Activated naive CD8-positive, alpha-beta T cell (primary cell): Measurements from ENCODE around the gene GABRR3.
"Not testable (repeated sequence)": the region's sequence is repeated elsewhere in the genome, so short reads cannot be mapped to it uniquely, and the experiment has no call there.

Source experiments
- H3K27ac Mint-ChIP-seq: one replicate; pipeline ENCODE4 v1.8.0; 2021; ENCODE audit warnings: mixed read lengths
- H3K27me3 Mint-ChIP-seq: one replicate; pipeline ENCODE4 v1.8.0; 2021; ENCODE audit warnings: mixed read lengths
- H3K36me3 Mint-ChIP-seq: one replicate; pipeline ENCODE4 v1.8.0; 2021; ENCODE audit warnings: mixed read lengths
- H3K4me1 Mint-ChIP-seq: one replicate; pipeline ENCODE4 v1.8.0; 2021; ENCODE audit warnings: low read depth, mixed read lengths
- H3K4me3 Mint-ChIP-seq: one replicate; pipeline ENCODE4 v1.8.0; 2021; ENCODE audit warnings: mild to moderate bottlenecking, mixed read lengths
- H3K9me3 Mint-ChIP-seq: one replicate; pipeline ENCODE4 v1.8.0; 2021; ENCODE audit warnings: low read depth, mixed read lengths

The GABRR3 gene

GRCh38 chr3:98032265-98032664 is 2.9 kb downstream of the GABRR3 start:
- Mint-ChIP-seq H3K36me3 (no peaks in the 10 kb centered on the region), H3K27me3 (peaks cover 4% of the 10 kb centered on the region), H3K9me3 (no peaks in the 10 kb centered on the region), H3K4me1 (peaks cover 14% of the 10 kb centered on the region), H3K27ac (no peak overlapping the region), H3K4me3 (no peak overlapping the region)

- peaks cover 3% of the 10 kb centered on the region for H3K27me3 Mint-ChIP-seq
- H3K9me3 Mint-ChIP-seq, result no peaks in the 10 kb centered on the region
- no peaks in the 10 kb centered on the region for H3K36me3 Mint-ChIP-seq
- peaks cover 14% of the 10 kb centered on the region for H3K4me1 Mint-ChIP-seq
- H3K4me3 Mint-ChIP-seq, result peak overlapping the region; percentile 36
- peak overlapping the region; percentile 69 for H3K27ac Mint-ChIP-seq
These were observed 6.0 kb downstream of the GABRR3 start for GRCh38 chr3:98029083-98029482.

- no peak overlapping the region for H3K4me3 Mint-ChIP-seq
- H3K27ac Mint-ChIP-seq, result no peak overlapping the region
- no peaks in the 10 kb centered on the region for H3K9me3 Mint-ChIP-seq
- H3K36me3 Mint-ChIP-seq, result no peaks in the 10 kb centered on the region
- peaks cover 6% of the 10 kb centered on the region for H3K27me3 Mint-ChIP-seq
- H3K4me1 Mint-ChIP-seq, result peaks cover 16% of the 10 kb centered on the region
These were observed 8.0 kb downstream of the GABRR3 start for GRCh38 chr3:98027085-98027446.

- H3K27me3 Mint-ChIP-seq, result peaks cover 6% of the 10 kb centered on the region
- no peak overlapping the region for H3K4me3 Mint-ChIP-seq
- H3K36me3 Mint-ChIP-seq, result no peaks in the 10 kb centered on the region
- H3K27ac Mint-ChIP-seq, result no peak overlapping the region
- H3K9me3 Mint-ChIP-seq, result no peaks in the 10 kb centered on the region
- H3K4me1 Mint-ChIP-seq, result peaks cover 16% of the 10 kb centered on the region
These were observed 8.6 kb downstream of the GABRR3 start for GRCh38 chr3:98026425-98027084.

- Mint-ChIP-seq H3K27ac (no peak overlapping the region), H3K9me3 (no peaks in the 10 kb centered on the region), H3K36me3 (no peaks in the 10 kb centered on the region), H3K27me3 (peaks cover 6% of the 10 kb centered on the region), H3K4me1 (peaks cover 16% of the 10 kb centered on the region), H3K4me3 (no peak overlapping the region)
These were observed 9.6 kb downstream of the GABRR3 start for GRCh38 chr3:98025392-98025945.

GRCh38 chr3:98022978-98023820 is 11.9 kb downstream of the GABRR3 start:
- H3K27ac Mint-ChIP-seq, result no peak overlapping the region
- peaks cover 2% of the 10 kb centered on the region for H3K4me1 Mint-ChIP-seq
- H3K27me3 Mint-ChIP-seq, result peaks cover 6% of the 10 kb centered on the region
- no peaks in the 10 kb centered on the region for H3K36me3 Mint-ChIP-seq
- no peaks in the 10 kb centered on the region for H3K9me3 Mint-ChIP-seq
- no peak overlapping the region for H3K4me3 Mint-ChIP-seq

- Mint-ChIP-seq H3K4me1 (peaks cover 2% of the 10 kb centered on the region), H3K27ac (no peak overlapping the region), H3K36me3 (no peaks in the 10 kb centered on the region), H3K27me3 (peaks cover 6% of the 10 kb centered on the region), H3K9me3 (no peaks in the 10 kb centered on the region), H3K4me3 (no peak overlapping the region)
These were observed 13.1 kb downstream of the GABRR3 start for GRCh38 chr3:98021830-98022560.

GRCh38 chr3:98020412-98020811 is 14.7 kb downstream of the GABRR3 start:
- peaks cover 6% of the 10 kb centered on the region for H3K27me3 Mint-ChIP-seq
- peaks cover 2% of the 10 kb centered on the region for H3K4me1 Mint-ChIP-seq
- H3K4me3 Mint-ChIP-seq, result no peak overlapping the region
- no peaks in the 10 kb centered on the region for H3K36me3 Mint-ChIP-seq
- no peak overlapping the region for H3K27ac Mint-ChIP-seq
- H3K9me3 Mint-ChIP-seq, result no peaks in the 10 kb centered on the region

- Mint-ChIP-seq H3K9me3 (no peaks in the 10 kb centered on the region), H3K27me3 (peaks cover 7% of the 10 kb centered on the region), H3K4me3 (no peak overlapping the region), H3K4me1 (peaks cover 2% of the 10 kb centered on the region), H3K27ac (no peak overlapping the region), H3K36me3 (no peaks in the 10 kb centered on the region)
These were observed 16.8 kb downstream of the GABRR3 start for GRCh38 chr3:98018301-98018700.

GRCh38 chr3:98014268-98014585 is 20.9 kb downstream of the GABRR3 start:
- H3K9me3 Mint-ChIP-seq, result no peaks in the 10 kb centered on the region
- peaks cover 2% of the 10 kb centered on the region for H3K27me3 Mint-ChIP-seq
- no peak overlapping the region for H3K4me3 Mint-ChIP-seq
- H3K4me1 Mint-ChIP-seq, result no peaks in the 10 kb centered on the region
- no peaks in the 10 kb centered on the region for H3K36me3 Mint-ChIP-seq
- H3K27ac Mint-ChIP-seq, result no peak overlapping the region

- Mint-ChIP-seq H3K4me1 (no peaks in the 10 kb centered on the region), H3K4me3 (no peak overlapping the region), H3K9me3 (no peaks in the 10 kb centered on the region), H3K36me3 (no peaks in the 10 kb centered on the region), H3K27ac (no peak overlapping the region), H3K27me3 (peaks cover 2% of the 10 kb centered on the region)
These were observed 21.5 kb downstream of the GABRR3 start for GRCh38 chr3:98013411-98014267.

- Mint-ChIP-seq H3K4me1 (no peaks in the 10 kb centered on the region), H3K27me3 (peaks cover 2% of the 10 kb centered on the region)
These were observed 22.1 kb downstream of the GABRR3 start for GRCh38 chr3:98012979-98013378.

GRCh38 chr3:98010883-98011449 is 24.1 kb downstream of the GABRR3 start:
- H3K9me3 Mint-ChIP-seq, H3K27me3 Mint-ChIP-seq, H3K4me1 Mint-ChIP-seq, H3K4me3 Mint-ChIP-seq, H3K27ac Mint-ChIP-seq, H3K36me3 Mint-ChIP-seq: not testable (repeated sequence)

More at GRCh38 chr3:98012979-98013378, 22.1 kb downstream of the GABRR3 start:
- H3K9me3 Mint-ChIP-seq, result no peaks in the 10 kb centered on the region
- no peak overlapping the region for H3K27ac Mint-ChIP-seq
- no peaks in the 10 kb centered on the region for H3K36me3 Mint-ChIP-seq
- no peak overlapping the region for H3K4me3 Mint-ChIP-seq

- no peak overlapping the region for H3K27ac Mint-ChIP-seq
- no peaks in the 10 kb centered on the region for H3K9me3 Mint-ChIP-seq
- no peak overlapping the region for H3K4me3 Mint-ChIP-seq
- H3K36me3 Mint-ChIP-seq, result no peaks in the 10 kb centered on the region
- peaks cover 2% of the 10 kb centered on the region for H3K27me3 Mint-ChIP-seq
- H3K4me1 Mint-ChIP-seq, result peaks cover 7% of the 10 kb centered on the region
These were observed 24.8 kb downstream of the GABRR3 start for GRCh38 chr3:98010194-98010882.
